MM.1S (cell line): ENCODE measurements around the gene SIK2.
A peak's percentile ranks its signal among the peaks of the same experiment; 100 is the strongest.

Experiments
- DNase-seq: peaks from one replicate; pipeline ENCODE4 v3.0.0-alpha.2; 2015
- H2AFZ ChIP-seq: fragments of 300-600 bp; sonication (generic); 2 replicates; pipeline ENCODE4 v1.6.0; 2016; ENCODE audit warnings: antibody characterized with exemption, low read length
- H3F3A ChIP-seq: fragments of 300-600 bp; sonication (generic); 2 replicates; pipeline ENCODE4 v1.6.1; 2016; ENCODE audit warnings: mild to moderate bottlenecking, antibody characterized with exemption, low read length, moderate library complexity, mixed read lengths; ENCODE audit not compliant: insufficient read depth
- H3K27ac ChIP-seq: fragments of 300-600 bp; sonication (generic); 2 replicates; pipeline ENCODE4 v1.5.1; 2016; ENCODE audit warnings: mild to moderate bottlenecking, low read length
- H3K27me3 ChIP-seq: fragments of 300-600 bp; sonication (generic); replicated peaks from 2 replicates; pipeline ENCODE4 v1.6.0; 2016; ENCODE audit warnings: low read length; ENCODE audit not compliant: insufficient read depth
- H3K36me3 ChIP-seq: fragments of 300-600 bp; sonication (generic); replicated peaks from 2 replicates; pipeline ENCODE4 v1.6.1; 2016; ENCODE audit warnings: mild to moderate bottlenecking, low read length, mixed read lengths; ENCODE audit not compliant: insufficient read depth
- H3K4me1 ChIP-seq: fragments of 300-600 bp; sonication (generic); 2 replicates; pipeline ENCODE4 v1.6.1; 2016; ENCODE audit warnings: low read length, mixed read lengths
- H3K4me2 ChIP-seq: fragments of 300-600 bp; sonication (generic); 2 replicates; pipeline ENCODE4 v1.6.0; 2016; ENCODE audit warnings: low read depth, low read length
- H3K4me3 ChIP-seq: fragments of 300-600 bp; sonication (generic); 2 replicates; pipeline ENCODE4 v1.5.1; 2016; ENCODE audit warnings: low read length, mixed read lengths
- H3K79me2 ChIP-seq: fragments of 300-600 bp; sonication (generic); 2 replicates; pipeline ENCODE4 v1.6.1; 2016; ENCODE audit warnings: mixed run types, low read length, mixed read lengths
- H3K9ac ChIP-seq: fragments of 300-600 bp; sonication (generic); 2 replicates; pipeline ENCODE4 v1.6.1; 2016; ENCODE audit warnings: low read length, mixed read lengths
- H3K9me2 ChIP-seq: fragments of 300-600 bp; sonication (generic); replicated peaks from 2 replicates; pipeline ENCODE4 v1.6.1; 2016; ENCODE audit warnings: mild to moderate bottlenecking, low read length, mixed read lengths; ENCODE audit not compliant: insufficient read depth
- H3K9me3 ChIP-seq: fragments of 300-600 bp; sonication (generic); replicated peaks from 2 replicates; pipeline ENCODE4 v1.6.1; 2016; ENCODE audit warnings: mild to moderate bottlenecking, low read length, mixed read lengths; ENCODE audit not compliant: insufficient read depth
- H4K20me1 ChIP-seq: fragments of 300-600 bp; sonication (generic); 2 replicates; pipeline ENCODE4 v1.6.1; 2016; ENCODE audit warnings: mild to moderate bottlenecking, low read length, moderate library complexity, mixed read lengths; ENCODE audit not compliant: insufficient read depth
- CTCF ChIP-seq: fragments of 300-600 bp; sonication (generic); IDR thresholded peaks from 2 replicates; pipeline ENCODE4 v1.5.1; 2016; ENCODE audit warnings: antibody characterized with exemption, low read length, mixed read lengths
- EZH2 ChIP-seq: fragments of 300-600 bp; sonication (generic); optimal IDR thresholded peaks from 2 replicates; pipeline ENCODE3; 2017; ENCODE audit warnings: low read depth, mild to moderate bottlenecking, antibody characterized with exemption, low read length, mixed read lengths
- EZH2phosphoT487 ChIP-seq: fragments of 300-600 bp; sonication (generic); IDR thresholded peaks from 2 replicates; pipeline ENCODE4 v1.6.1; 2018; ENCODE audit warnings: antibody characterized with exemption, low read length

SIK2 gene

GRCh38 chr11:111631666-111632039 is 29.4 kb downstream of the SIK2 start:
- Histone ChIP-seq H3K9me2 (no peaks in the 10 kb centered on the region), H2AFZ (no peak overlapping the region), H3K79me2 (0 out of 2 replicates have a peak, but pooled peaks cover 4% of the 10 kb centered on the region), H3K9me3 (no peaks in the 10 kb centered on the region), H3K4me1 (peaks cover 25% of the 10 kb centered on the region), H3K9ac (no peak overlapping the region), H3F3A (peaks cover 7% of the 10 kb centered on the region; the same call in 1 of the 2 replicates), H3K27me3 (no peaks in the 10 kb centered on the region), H4K20me1 (no peaks in the 10 kb centered on the region), H3K4me2 (peak overlapping the region; percentile 39; the same call in 1 of the 2 replicates), H3K27ac (peak overlapping the region; percentile 26; the same call in 1 of the 2 replicates), H3K36me3 (no peaks in the 10 kb centered on the region), H3K4me3 (no peak overlapping the region)
- no peak for TF ChIP-seq EZH2
- TF ChIP-seq EZH2phosphoT487 = no peak
- no peak for TF ChIP-seq CTCF
- DNase-seq = peak; percentile 63

GRCh38 chr11:111632516-111633220 is 30.4 kb downstream of the SIK2 start:
- Histone ChIP-seq H3K9me2 (no peaks in the 10 kb centered on the region), H3K9ac (no peak overlapping the region), H3K9me3 (no peaks in the 10 kb centered on the region), H2AFZ (no peak overlapping the region), H3K79me2 (0 out of 2 replicates have a peak, but pooled peaks cover 4% of the 10 kb centered on the region), H3K4me3 (no peak overlapping the region), H3K4me2 (no peak overlapping the region), H3F3A (peaks cover 7% of the 10 kb centered on the region; the same call in 1 of the 2 replicates), H3K27ac (no peak overlapping the region), H3K36me3 (no peaks in the 10 kb centered on the region), H3K4me1 (peaks cover 25% of the 10 kb centered on the region), H4K20me1 (no peaks in the 10 kb centered on the region), H3K27me3 (no peaks in the 10 kb centered on the region)
- DNase-seq = no peak
- TF ChIP-seq EZH2 = no peak
- TF ChIP-seq CTCF = no peak
- TF ChIP-seq EZH2phosphoT487 = no peak

- no peaks in the 10 kb centered on the region for H3K9me3 ChIP-seq
- no peaks in the 10 kb centered on the region for H3K36me3 ChIP-seq
- H3K4me3 ChIP-seq = no peak overlapping the region
- H3K27ac ChIP-seq = no peak overlapping the region
- TF ChIP-seq EZH2 (no peak), CTCF (no peak), EZH2phosphoT487 (no peak)
- H3K79me2 ChIP-seq = 0 out of 2 replicates have a peak, but pooled peaks cover 4% of the 10 kb centered on the region
- no peaks in the 10 kb centered on the region for H3K27me3 ChIP-seq
- no peaks in the 10 kb centered on the region for H4K20me1 ChIP-seq
- peaks cover 7% of the 10 kb centered on the region; the same call in 1 of the 2 replicates for H3F3A ChIP-seq
- no peaks in the 10 kb centered on the region for H3K9me2 ChIP-seq
- H2AFZ ChIP-seq = no peak overlapping the region
- H3K9ac ChIP-seq = no peak overlapping the region
- peaks cover 25% of the 10 kb centered on the region for H3K4me1 ChIP-seq
- no peak for DNase-seq
- H3K4me2 ChIP-seq = no peak overlapping the region
These were observed 31.0 kb downstream of the SIK2 start for GRCh38 chr11:111633248-111633647.
